ENCODE data around the gene GDPGP1.

Gene GDPGP1

GRCh38 chr15:90189781-90190467 lies 44.1 kb upstream of the GDPGP1 start:
- no peak for TF ChIP-seq CTCF (IDR thresholded peaks at IDR 0.05; ENCODE audit: control insufficient read depth, insufficient read depth, low read depth, low read length, missing control alignments)
- H3K4me3 ChIP-seq (ENCODE audit: control insufficient read depth, low read depth, low read length): no peak overlapping the region
- DNase-seq (ENCODE audit: low read depth): no peak

- DNase-seq (ENCODE audit: low read depth): no peak
- no peak for TF ChIP-seq CTCF (IDR thresholded peaks at IDR 0.05; ENCODE audit: control insufficient read depth, insufficient read depth, low read depth, low read length, missing control alignments)
- H3K4me3 ChIP-seq (ENCODE audit: control insufficient read depth, low read depth, low read length): no peak overlapping the region
Observed at GRCh38 chr15:90190606-90191343, 43.2 kb upstream of the GDPGP1 start.

GRCh38 chr15:90191344-90191687 lies 42.7 kb upstream of the GDPGP1 start:
- no peak for DNase-seq (ENCODE audit: low read depth)
- no peak for TF ChIP-seq CTCF (IDR thresholded peaks at IDR 0.05; ENCODE audit: control insufficient read depth, insufficient read depth, low read depth, low read length, missing control alignments)
- no peak overlapping the region for H3K4me3 ChIP-seq (ENCODE audit: control insufficient read depth, low read depth, low read length)

- DNase-seq (ENCODE audit: low read depth): no peak
- no peak overlapping the region for H3K4me3 ChIP-seq (ENCODE audit: control insufficient read depth, low read depth, low read length)
- no peak for TF ChIP-seq CTCF (IDR thresholded peaks at IDR 0.05; ENCODE audit: control insufficient read depth, insufficient read depth, low read depth, low read length, missing control alignments)
Observed at GRCh38 chr15:90191794-90192509, 42.1 kb upstream of the GDPGP1 start.

- H3K4me3 ChIP-seq (ENCODE audit: control insufficient read depth, low read depth, low read length): no peak overlapping the region
- no peak for DNase-seq (ENCODE audit: low read depth)
- no peak for TF ChIP-seq CTCF (IDR thresholded peaks at IDR 0.05; ENCODE audit: control insufficient read depth, insufficient read depth, low read depth, low read length, missing control alignments)
Observed at GRCh38 chr15:90192961-90193786, 40.8 kb upstream of the GDPGP1 start.

GRCh38 chr15:90194655-90195054 lies 39.4 kb upstream of the GDPGP1 start:
- H3K4me3 ChIP-seq (ENCODE audit: control insufficient read depth, low read depth, low read length): no peak overlapping the region
- no peak for DNase-seq (ENCODE audit: low read depth)
- no peak for TF ChIP-seq CTCF (IDR thresholded peaks at IDR 0.05; ENCODE audit: control insufficient read depth, insufficient read depth, low read depth, low read length, missing control alignments)

Measured in AG09309 (cell line).